Breast epithelium (tissue), 4 donors: ENCODE data around the gene DDIT4. TPM values are rescaled to one million over a fixed set of nuclear protein-coding genes. Genes with fewer than 3 reads are reported as not detected.
"Not testable (repeated sequence)": the region's sequence is repeated elsewhere in the genome, so short reads cannot be mapped to it uniquely, and the experiment has no call there.

ENCODE experiments used
- DNase-seq, 2 donors: peaks; one replicate each; pipeline ENCODE4 v3.0.0-alpha.2; 2019; ENCODE audit warnings: low spot score in 2 of 2
- H3K27ac ChIP-seq, 2 donors: fragments of 200-600 bp; sonication (generic) in 1 of 2; one replicate each; pipeline ENCODE4 v1.5.1; 2016 to 2019; ENCODE audit warnings: mild to moderate bottlenecking in 1 of 2
- H3K27me3 ChIP-seq, 2 donors: fragments of 200-600 bp; sonication (generic) in 1 of 2; one replicate each; pipeline versions ENCODE4 v1.5.1 to v1.6.0; 2017 to 2019; ENCODE audit warnings: control low read depth in 1 of 2, mild to moderate bottlenecking in 1 of 2
- H3K36me3 ChIP-seq: fragments of 200-600 bp; one replicate; pipeline ENCODE4 v1.5.1; 2019
- H3K4me1 ChIP-seq, 2 donors: fragments of 200-600 bp; sonication (generic); one replicate each; pipeline ENCODE4 v1.5.1; 2016 to 2019; ENCODE audit warnings: control low read depth in 1 of 2
- H3K4me3 ChIP-seq, 3 donors: fragments of 200-600 bp; sonication (generic); 1 replicate in 2 of 3; 2 replicates in 1 of 3; pipeline ENCODE4 v1.5.1; 2016 to 2019; ENCODE audit warnings: mild to moderate bottlenecking in 3 of 3, moderate library complexity in 2 of 3
- H3K9me3 ChIP-seq, 2 donors: fragments of 200-600 bp; sonication (generic) in 1 of 2; one replicate each; pipeline ENCODE4 v1.5.1; 2016 to 2019; ENCODE audit warnings: control low read depth in 1 of 2
- POLR2A ChIP-seq: fragments of 450-650 bp; IDR thresholded peaks from one replicate; pipeline ENCODE4 v1.6.1; 2016; ENCODE audit warnings: antibody characterized with exemption, mild to moderate bottlenecking, moderate library complexity
- POLR2AphosphoS5 ChIP-seq, 3 donors: sonication (generic); formaldehyde crosslinking; IDR thresholded peaks; one replicate each; pipeline ENCODE4 v1.6.1; 2017; ENCODE audit warnings: antibody characterized with exemption in 3 of 3
- intact Hi-C: fragments of 100-400 bp; cut with DNase I; formaldehyde crosslinking; loops from one replicate; pipeline ENCODE4 v1.15.1; 2023; ENCODE audit warnings: low total_unique reads
- total RNA-seq, 3 donors: library from RNA; depleted of rRNA; stranded (reverse); fragments of >200 nt; gene quantifications; one replicate each; pipeline ENCODE4 v1.1.0, GENCODE V29; 2016
- TF ChIP-seq, protein P1 (sequence below), 3 donors: fragments of 450-650 bp; IDR thresholded peaks; one replicate each; pipeline ENCODE4 v1.5.1; 2016 to 2017; ENCODE audit warnings: antibody characterized with exemption in 3 of 3, mild to moderate bottlenecking in 3 of 3, moderate library complexity in 3 of 3

Gene DDIT4
- total RNA-seq, 3 donors from 2014 or later, result 183 to 555 (median 341) TPM

- intact Hi-C loops, result loop anchor here (5.0 kb wide), 1 partner anchor 773 kb away; no protein-coding TSS in a partner anchor
- Histone ChIP-seq H3K4me3 (no peak overlapping the region), H3K27me3 (no peaks in the 10 kb centered on the region), H3K9me3 (no peaks in the 10 kb centered on the region), H3K36me3 (no peaks in the 10 kb centered on the region), H3K27ac (no peak overlapping the region), H3K4me1 (peaks cover 10 to 11% of the 10 kb centered on the region in 2 donors)
- no peak for TF ChIP-seq POLR2A
- no peak for TF ChIP-seq POLR2AphosphoS5 (IDR thresholded peaks at IDR 0.05)
- TF ChIP-seq, protein P1, sequence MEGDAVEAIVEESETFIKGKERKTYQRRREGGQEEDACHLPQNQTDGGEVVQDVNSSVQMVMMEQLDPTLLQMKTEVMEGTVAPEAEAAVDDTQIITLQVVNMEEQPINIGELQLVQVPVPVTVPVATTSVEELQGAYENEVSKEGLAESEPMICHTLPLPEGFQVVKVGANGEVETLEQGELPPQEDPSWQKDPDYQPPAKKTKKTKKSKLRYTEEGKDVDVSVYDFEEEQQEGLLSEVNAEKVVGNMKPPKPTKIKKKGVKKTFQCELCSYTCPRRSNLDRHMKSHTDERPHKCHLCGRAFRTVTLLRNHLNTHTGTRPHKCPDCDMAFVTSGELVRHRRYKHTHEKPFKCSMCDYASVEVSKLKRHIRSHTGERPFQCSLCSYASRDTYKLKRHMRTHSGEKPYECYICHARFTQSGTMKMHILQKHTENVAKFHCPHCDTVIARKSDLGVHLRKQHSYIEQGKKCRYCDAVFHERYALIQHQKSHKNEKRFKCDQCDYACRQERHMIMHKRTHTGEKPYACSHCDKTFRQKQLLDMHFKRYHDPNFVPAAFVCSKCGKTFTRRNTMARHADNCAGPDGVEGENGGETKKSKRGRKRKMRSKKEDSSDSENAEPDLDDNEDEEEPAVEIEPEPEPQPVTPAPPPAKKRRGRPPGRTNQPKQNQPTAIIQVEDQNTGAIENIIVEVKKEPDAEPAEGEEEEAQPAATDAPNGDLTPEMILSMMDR (IDR thresholded peaks at IDR 0.05), result no peak
- no peak for DNase-seq
These were observed 8.2 kb upstream of the DDIT4 start for GRCh38 chr10:72265508-72265907.

- Histone ChIP-seq H3K27ac (no peak overlapping the region), H3K4me1 (peaks cover 4% of the 10 kb centered on the region in 2 donors), H3K27me3 (no peaks in the 10 kb centered on the region), H3K36me3 (no peaks in the 10 kb centered on the region), H3K9me3 (no peaks in the 10 kb centered on the region), H3K4me3 (no peak overlapping the region)
- intact Hi-C loops, result loop anchor here (5.0 kb wide), 1 partner anchor 774 kb away; no protein-coding TSS in a partner anchor
- TF ChIP-seq, protein P1 (IDR thresholded peaks at IDR 0.05), result no peak
- no peak for TF ChIP-seq POLR2A
- no peak for TF ChIP-seq POLR2AphosphoS5 (IDR thresholded peaks at IDR 0.05)
- DNase-seq, result no peak
These were observed 7.5 kb upstream of the DDIT4 start for GRCh38 chr10:72265990-72266865.

- Histone ChIP-seq H3K27me3 (no peaks in the 10 kb centered on the region), H3K4me3 (no peak overlapping the region), H3K27ac (no peak overlapping the region), H3K9me3 (no peaks in the 10 kb centered on the region), H3K36me3 (no peaks in the 10 kb centered on the region), H3K4me1 (no peaks in the 10 kb centered on the region)
- no peak for DNase-seq
- intact Hi-C loops, result loop anchor here (5.0 kb wide), 1 partner anchor 775 kb away; no protein-coding TSS in a partner anchor
- TF ChIP-seq POLR2AphosphoS5 (IDR thresholded peaks at IDR 0.05) (no peak), POLR2A (no peak)
- TF ChIP-seq, protein P1 (IDR thresholded peaks at IDR 0.05), result no peak
These were observed 6.3 kb upstream of the DDIT4 start for GRCh38 chr10:72267381-72267780.

DNA sequence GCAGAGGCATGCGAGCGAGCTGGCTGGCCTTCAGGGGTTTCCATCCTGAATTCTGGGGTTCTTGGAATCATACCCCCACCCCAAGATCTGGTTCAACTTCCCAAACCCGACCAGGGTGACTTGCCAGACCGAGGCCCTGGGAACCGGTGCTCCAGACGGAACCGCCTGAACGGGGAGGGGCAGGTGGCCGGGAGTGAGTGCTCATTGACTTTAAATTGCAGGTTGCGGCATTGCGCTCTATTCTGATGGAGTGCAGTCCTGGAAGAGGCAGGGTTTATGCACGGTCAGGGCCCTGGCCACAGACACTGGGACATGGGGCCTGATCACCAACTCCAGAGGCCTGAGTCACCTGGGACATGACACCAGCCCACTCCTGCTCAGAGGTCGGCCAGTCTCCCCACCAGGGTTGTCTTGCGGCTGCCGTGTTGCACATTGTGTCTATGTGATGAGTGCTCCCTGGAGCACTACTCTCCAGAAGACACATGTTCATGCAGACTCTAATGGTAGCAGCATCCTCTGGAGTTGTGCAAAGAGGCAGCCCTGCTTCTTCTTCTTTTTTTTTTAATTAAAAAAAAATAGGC is 5.8 kb upstream of the DDIT4 start:
- no peaks in the 10 kb centered on the region for H3K9me3 ChIP-seq
- H3K27ac ChIP-seq, result no peak overlapping the region
- no peak for DNase-seq
- no peaks in the 10 kb centered on the region for H3K4me1 ChIP-seq
- H3K4me3 ChIP-seq, result no peak overlapping the region
- H3K27me3 ChIP-seq, result no peaks in the 10 kb centered on the region
- TF ChIP-seq POLR2AphosphoS5 (IDR thresholded peaks at IDR 0.05) (no peak), POLR2A (no peak)
- TF ChIP-seq, protein P1 (IDR thresholded peaks at IDR 0.05), result no peak
- intact Hi-C loops, result loop anchor here (5.0 kb wide), 1 partner anchor 776 kb away; no protein-coding TSS in a partner anchor
- no peaks in the 10 kb centered on the region for H3K36me3 ChIP-seq

DNA sequence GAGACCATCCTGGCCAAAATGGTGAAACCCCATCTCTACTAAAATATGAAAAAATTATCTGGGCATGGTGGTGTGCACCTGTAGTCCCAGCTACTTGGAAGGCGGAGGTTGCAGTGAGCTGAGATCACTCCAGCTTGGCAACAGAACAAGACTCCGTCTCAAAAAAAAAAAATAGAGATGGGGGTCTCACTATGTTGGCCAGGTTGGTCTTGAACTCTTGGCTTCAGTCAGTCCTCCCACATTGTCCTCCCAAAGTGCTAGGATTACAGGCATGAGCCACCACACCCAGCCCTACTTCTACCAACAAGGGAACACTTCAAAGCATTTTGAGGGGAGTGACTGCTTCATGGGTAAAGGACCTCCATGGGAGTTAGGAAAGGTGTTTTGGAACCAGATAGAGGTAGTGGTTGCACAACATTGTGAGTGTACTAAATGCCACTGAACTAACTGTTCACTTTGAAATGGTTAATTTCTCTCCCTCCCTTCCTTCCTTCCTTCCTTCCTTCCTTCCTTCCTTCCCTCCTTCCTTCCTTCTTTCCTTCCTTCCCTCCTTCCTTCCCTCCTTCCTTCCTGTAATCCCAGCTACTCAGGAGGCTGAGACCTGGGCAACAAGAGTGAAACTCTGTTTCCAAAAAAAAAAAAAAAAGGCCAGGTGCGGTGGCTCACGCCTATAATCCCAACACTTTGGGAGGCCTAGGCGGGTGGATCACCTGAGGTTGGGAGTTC is 5.1 kb upstream of the DDIT4 start:
- not testable (repeated sequence) for H3K36me3 ChIP-seq, H3K4me3 ChIP-seq, H3K4me1 ChIP-seq, H3K9me3 ChIP-seq, H3K27me3 ChIP-seq, H3K27ac ChIP-seq, DNase-seq
- intact Hi-C loops, result loop anchor here (5.0 kb wide), 1 partner anchor 776 kb away; no protein-coding TSS in a partner anchor
